GM19324 (cell line): ENCODE data around the gene SP4.
"Not testable (repeated sequence)": the region's sequence is repeated elsewhere in the genome, so short reads cannot be mapped to it uniquely, and the experiment has no call there.

Source experiments
- ATAC-seq: cut with Tn5 transposase; IDR thresholded peaks from one replicate; pipeline ENCODE4 v1.9.1; 2021; ENCODE audit warnings: mild to moderate bottlenecking, moderate library complexity; ENCODE audit not compliant: unreplicated experiment, low FRiP score

SP4 gene

GRCh38 chr7:21514062-21514461, 86.2 kb downstream of the SP4 start:
- ATAC-seq, result no peak

GRCh38 chr7:21524680-21525079, 96.8 kb downstream of the SP4 start:
- no peak for ATAC-seq

GRCh38 chr7:21526007-21526406, 98.1 kb downstream of the SP4 start:
- ATAC-seq, result no peak

- no peak for ATAC-seq
Observed at GRCh38 chr7:21526448-21526847, 98.6 kb downstream of the SP4 start.

GRCh38 chr7:21532485-21532884, 104.6 kb downstream of the SP4 start:
- not testable (repeated sequence) for ATAC-seq

GRCh38 chr7:21533646-21534045, 105.8 kb downstream of the SP4 start:
- not testable (repeated sequence) for ATAC-seq

- not testable (repeated sequence) for ATAC-seq
Observed at GRCh38 chr7:21536445-21537118, 108.7 kb downstream of the SP4 start.

- no peak for ATAC-seq
Observed at GRCh38 chr7:21538936-21539495, 111.1 kb downstream of the SP4 start.

GRCh38 chr7:21542891-21543527, 115.1 kb downstream of the SP4 start, which contains the start of gene DNAH11:
Gene DNAH11 (plus strand): TSS chr7:21543039. CDS start chr7:21543246, 207 bp downstream.
- no peak for ATAC-seq

GRCh38 chr7:21543528-21544302, 115.8 kb downstream of the SP4 start:
- no peak for ATAC-seq

- ATAC-seq, result no peak
Observed at GRCh38 chr7:21544303-21544656, 116.4 kb downstream of the SP4 start.

GRCh38 chr7:21544715-21545114, 116.8 kb downstream of the SP4 start:
- ATAC-seq, result no peak

GRCh38 chr7:21547501-21547900, 119.6 kb downstream of the SP4 start:
- no peak for ATAC-seq

- ATAC-seq, result no peak
Observed at GRCh38 chr7:21548491-21548890, 120.6 kb downstream of the SP4 start.

GRCh38 chr7:21550076-21550475, 122.2 kb downstream of the SP4 start:
- ATAC-seq, result no peak

GRCh38 chr7:21550821-21551531, 123.1 kb downstream of the SP4 start:
- ATAC-seq, result no peak

GRCh38 chr7:21562385-21562784, 134.5 kb downstream of the SP4 start:
- no peak for ATAC-seq
